ENCODE results near the gene ZNF330.

- TF ChIP-seq, protein P1, sequence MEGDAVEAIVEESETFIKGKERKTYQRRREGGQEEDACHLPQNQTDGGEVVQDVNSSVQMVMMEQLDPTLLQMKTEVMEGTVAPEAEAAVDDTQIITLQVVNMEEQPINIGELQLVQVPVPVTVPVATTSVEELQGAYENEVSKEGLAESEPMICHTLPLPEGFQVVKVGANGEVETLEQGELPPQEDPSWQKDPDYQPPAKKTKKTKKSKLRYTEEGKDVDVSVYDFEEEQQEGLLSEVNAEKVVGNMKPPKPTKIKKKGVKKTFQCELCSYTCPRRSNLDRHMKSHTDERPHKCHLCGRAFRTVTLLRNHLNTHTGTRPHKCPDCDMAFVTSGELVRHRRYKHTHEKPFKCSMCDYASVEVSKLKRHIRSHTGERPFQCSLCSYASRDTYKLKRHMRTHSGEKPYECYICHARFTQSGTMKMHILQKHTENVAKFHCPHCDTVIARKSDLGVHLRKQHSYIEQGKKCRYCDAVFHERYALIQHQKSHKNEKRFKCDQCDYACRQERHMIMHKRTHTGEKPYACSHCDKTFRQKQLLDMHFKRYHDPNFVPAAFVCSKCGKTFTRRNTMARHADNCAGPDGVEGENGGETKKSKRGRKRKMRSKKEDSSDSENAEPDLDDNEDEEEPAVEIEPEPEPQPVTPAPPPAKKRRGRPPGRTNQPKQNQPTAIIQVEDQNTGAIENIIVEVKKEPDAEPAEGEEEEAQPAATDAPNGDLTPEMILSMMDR (IDR thresholded peaks at IDR 0.05; ENCODE audit: low read depth, low read length), result no peak
- no peak for TF ChIP-seq EZH2phosphoT487 (IDR thresholded peaks at IDR 0.05; ENCODE audit: low read depth)
These were observed 7.1 kb upstream of the ZNF330 start for GRCh38 chr4:141213550-141213991.
